Measurements from ENCODE around the gene EYS.

The EYS gene

GRCh38 chr6:65680232-65680631 lies 26.8 kb downstream of the EYS start:
- Histone ChIP-seq H3K4ac (ENCODE audit: low read depth in 1 of 2, low read length in 2 of 2) (no peak overlapping the region), H3K36me3 (ENCODE audit: control insufficient read depth in 1 of 2, insufficient read depth in 2 of 2, low read depth in 1 of 2, low read length in 2 of 2) (no peaks in the 10 kb centered on the region), H3K23ac (ENCODE audit: low read length in 2 of 2) (no peak overlapping the region), H3K27me3 (ENCODE audit: control insufficient read depth in 1 of 2, insufficient read depth in 1 of 2, low read length in 2 of 2) (no peaks in the 10 kb centered on the region), H3K79me1 (replicated peaks; ENCODE audit: low read length, poor library complexity, severe bottlenecking) (no peaks in the 10 kb centered on the region), H2AK5ac (ENCODE audit: low read length, severe bottlenecking) (no peak overlapping the region), H4K8ac (ENCODE audit: low read length) (no peak overlapping the region), H2BK15ac (ENCODE audit: low read depth, poor library complexity, severe bottlenecking) (no peak overlapping the region), H3K9ac (ENCODE audit: low read length) (no peak overlapping the region), H2BK5ac (ENCODE audit: low read depth, low read length, poor library complexity, severe bottlenecking) (no peak overlapping the region), H3K9me3 (ENCODE audit: control insufficient read depth, low read length) (peaks cover 14% of the 10 kb centered on the region), H2BK12ac (ENCODE audit: low read length in 2 of 2) (no peak overlapping the region), H2BK120ac (ENCODE audit: low read depth, low read length) (no peak overlapping the region), H3K4me3 (ENCODE audit: insufficient read depth in 1 of 2, low read depth in 1 of 2, low read length in 2 of 2) (no peak overlapping the region), H3K4me1 (ENCODE audit: control insufficient read depth, insufficient read depth, low read depth, low read length) (no peaks in the 10 kb centered on the region), H2AFZ (ENCODE audit: low read depth, low read length) (no peak overlapping the region), H3K18ac (ENCODE audit: low read depth in 1 of 2, low read length in 2 of 2) (no peak overlapping the region), H3K4me2 (ENCODE audit: low read length, poor library complexity, severe bottlenecking) (no peak overlapping the region), H3K27ac (ENCODE audit: low read length, poor library complexity, severe bottlenecking) (no peak overlapping the region), H4K91ac (ENCODE audit: low read length) (no peak overlapping the region), H3K14ac (ENCODE audit: low read length in 2 of 2) (no peak overlapping the region)
- DNase-seq, result no peak

- Histone ChIP-seq H3K18ac (ENCODE audit: low read depth in 1 of 2, low read length in 2 of 2) (no peak overlapping the region), H3K27ac (ENCODE audit: low read length, poor library complexity, severe bottlenecking) (no peak overlapping the region), H2BK5ac (ENCODE audit: low read depth, low read length, poor library complexity, severe bottlenecking) (no peak overlapping the region), H2AFZ (ENCODE audit: low read depth, low read length) (no peak overlapping the region), H3K23ac (ENCODE audit: low read length in 2 of 2) (no peak overlapping the region), H3K4me2 (ENCODE audit: low read length, poor library complexity, severe bottlenecking) (no peak overlapping the region), H3K27me3 (ENCODE audit: control insufficient read depth in 1 of 2, insufficient read depth in 1 of 2, low read length in 2 of 2) (no peaks in the 10 kb centered on the region), H3K14ac (ENCODE audit: low read length in 2 of 2) (no peak overlapping the region), H2BK12ac (ENCODE audit: low read length in 2 of 2) (no peak overlapping the region), H4K8ac (ENCODE audit: low read length) (no peak overlapping the region), H3K9me3 (ENCODE audit: control insufficient read depth, low read length) (peaks cover 36% of the 10 kb centered on the region), H3K79me1 (replicated peaks; ENCODE audit: low read length, poor library complexity, severe bottlenecking) (no peaks in the 10 kb centered on the region), H3K4me1 (ENCODE audit: control insufficient read depth, insufficient read depth, low read depth, low read length) (no peaks in the 10 kb centered on the region), H2BK120ac (ENCODE audit: low read depth, low read length) (no peak overlapping the region), H3K9ac (ENCODE audit: low read length) (no peak overlapping the region), H3K36me3 (ENCODE audit: control insufficient read depth in 1 of 2, insufficient read depth in 2 of 2, low read depth in 1 of 2, low read length in 2 of 2) (no peaks in the 10 kb centered on the region), H4K91ac (ENCODE audit: low read length) (no peak overlapping the region), H3K4ac (ENCODE audit: low read depth in 1 of 2, low read length in 2 of 2) (no peak overlapping the region), H2AK5ac (ENCODE audit: low read length, severe bottlenecking) (no peak overlapping the region), H3K4me3 (ENCODE audit: insufficient read depth in 1 of 2, low read depth in 1 of 2, low read length in 2 of 2) (no peak overlapping the region), H2BK15ac (ENCODE audit: low read depth, poor library complexity, severe bottlenecking) (no peak overlapping the region)
- no peak for DNase-seq
- 90% methylated on average over 1 of the region's 1 CpG for WGBS
These were observed 35.1 kb downstream of the EYS start for GRCh38 chr6:65671922-65672321.

- H2AFZ ChIP-seq (ENCODE audit: low read depth, low read length), result no peak overlapping the region
- no peaks in the 10 kb centered on the region for H3K79me1 ChIP-seq (replicated peaks; ENCODE audit: low read length, poor library complexity, severe bottlenecking)
- no peak overlapping the region for H2BK15ac ChIP-seq (ENCODE audit: low read depth, poor library complexity, severe bottlenecking)
- no peak overlapping the region for H3K4me3 ChIP-seq (ENCODE audit: insufficient read depth in 1 of 2, low read depth in 1 of 2, low read length in 2 of 2)
- peaks cover 14% of the 10 kb centered on the region for H3K9me3 ChIP-seq (ENCODE audit: control insufficient read depth, low read length)
- H3K9ac ChIP-seq (ENCODE audit: low read length), result no peak overlapping the region
- no peaks in the 10 kb centered on the region for H3K36me3 ChIP-seq (ENCODE audit: control insufficient read depth in 1 of 2, insufficient read depth in 2 of 2, low read depth in 1 of 2, low read length in 2 of 2)
- no peaks in the 10 kb centered on the region for H3K4me1 ChIP-seq (ENCODE audit: control insufficient read depth, insufficient read depth, low read depth, low read length)
- no peak for DNase-seq
- no peak overlapping the region for H4K91ac ChIP-seq (ENCODE audit: low read length)
- no peak overlapping the region for H2BK5ac ChIP-seq (ENCODE audit: low read depth, low read length, poor library complexity, severe bottlenecking)
- H3K27me3 ChIP-seq (ENCODE audit: control insufficient read depth in 1 of 2, insufficient read depth in 1 of 2, low read length in 2 of 2), result no peaks in the 10 kb centered on the region
- no peak overlapping the region for H3K4me2 ChIP-seq (ENCODE audit: low read length, poor library complexity, severe bottlenecking)
- no peak overlapping the region for H2BK12ac ChIP-seq (ENCODE audit: low read length in 2 of 2)
- H3K23ac ChIP-seq (ENCODE audit: low read length in 2 of 2), result no peak overlapping the region
- no peak overlapping the region for H2AK5ac ChIP-seq (ENCODE audit: low read length, severe bottlenecking)
- H3K27ac ChIP-seq (ENCODE audit: low read length, poor library complexity, severe bottlenecking), result no peak overlapping the region
- no peak overlapping the region for H3K18ac ChIP-seq (ENCODE audit: low read depth in 1 of 2, low read length in 2 of 2)
- H3K4ac ChIP-seq (ENCODE audit: low read depth in 1 of 2, low read length in 2 of 2), result no peak overlapping the region
- H4K8ac ChIP-seq (ENCODE audit: low read length), result no peak overlapping the region
- H3K14ac ChIP-seq (ENCODE audit: low read length in 2 of 2), result no peak overlapping the region
- no peak overlapping the region for H2BK120ac ChIP-seq (ENCODE audit: low read depth, low read length)
These were observed 38.9 kb downstream of the EYS start for GRCh38 chr6:65667916-65668656.

- no peak overlapping the region for H2BK5ac ChIP-seq (ENCODE audit: low read depth, low read length, poor library complexity, severe bottlenecking)
- H4K91ac ChIP-seq (ENCODE audit: low read length), result no peak overlapping the region
- H3K4me3 ChIP-seq (ENCODE audit: insufficient read depth in 1 of 2, low read depth in 1 of 2, low read length in 2 of 2), result no peak overlapping the region
- no peak overlapping the region for H3K4ac ChIP-seq (ENCODE audit: low read depth in 1 of 2, low read length in 2 of 2)
- no peak overlapping the region for H2BK12ac ChIP-seq (ENCODE audit: low read length in 2 of 2)
- no peak overlapping the region for H2BK15ac ChIP-seq (ENCODE audit: low read depth, poor library complexity, severe bottlenecking)
- H3K14ac ChIP-seq (ENCODE audit: low read length in 2 of 2), result no peak overlapping the region
- H2AK5ac ChIP-seq (ENCODE audit: low read length, severe bottlenecking), result no peak overlapping the region
- H3K79me1 ChIP-seq (replicated peaks; ENCODE audit: low read length, poor library complexity, severe bottlenecking), result no peaks in the 10 kb centered on the region
- H3K18ac ChIP-seq (ENCODE audit: low read depth in 1 of 2, low read length in 2 of 2), result no peak overlapping the region
- H3K36me3 ChIP-seq (ENCODE audit: control insufficient read depth in 1 of 2, insufficient read depth in 2 of 2, low read depth in 1 of 2, low read length in 2 of 2), result no peaks in the 10 kb centered on the region
- no peak overlapping the region for H3K9ac ChIP-seq (ENCODE audit: low read length)
- H4K8ac ChIP-seq (ENCODE audit: low read length), result no peak overlapping the region
- DNase-seq, result no peak
- H2AFZ ChIP-seq (ENCODE audit: low read depth, low read length), result no peak overlapping the region
- H3K27ac ChIP-seq (ENCODE audit: low read length, poor library complexity, severe bottlenecking), result no peak overlapping the region
- no peaks in the 10 kb centered on the region for H3K4me1 ChIP-seq (ENCODE audit: control insufficient read depth, insufficient read depth, low read depth, low read length)
- H2BK120ac ChIP-seq (ENCODE audit: low read depth, low read length), result no peak overlapping the region
- no peaks in the 10 kb centered on the region for H3K27me3 ChIP-seq (ENCODE audit: control insufficient read depth in 1 of 2, insufficient read depth in 1 of 2, low read length in 2 of 2)
- no peak overlapping the region for H3K4me2 ChIP-seq (ENCODE audit: low read length, poor library complexity, severe bottlenecking)
- H3K23ac ChIP-seq (ENCODE audit: low read length in 2 of 2), result no peak overlapping the region
- H3K9me3 ChIP-seq (ENCODE audit: control insufficient read depth, low read length), result peaks cover 4% of the 10 kb centered on the region
These were observed 56.9 kb downstream of the EYS start for GRCh38 chr6:65650086-65650485.

Measured in mesenchymal stem cell (in vitro differentiated cells and primary cell).